ENCODE measurements around the gene HLF. TPM values are rescaled to one million over a fixed set of nuclear protein-coding genes. Genes with fewer than 3 reads are reported as not detected.

Gene HLF
- total RNA-seq, 1 experiment from 2014 or later = 3.2 TPM

- no peak overlapping the region for H3K4me3 ChIP-seq (ENCODE audit: low read depth, low read length, poor library complexity, severe bottlenecking)
- no peaks in the 10 kb centered on the region for H3K9me3 ChIP-seq (ENCODE audit: low read depth, low read length, poor library complexity, severe bottlenecking)
- TF ChIP-seq CTCF (conservative IDR thresholded peaks at IDR 0.05; ENCODE audit: low read depth, low read length) (no peak), EZH2 (IDR thresholded peaks at IDR 0.05; ENCODE audit: borderline replicate concordance, low read depth, low read length, poor library complexity, severe bottlenecking) (no peak)
- H3K27me3 ChIP-seq (replicated peaks; ENCODE audit: insufficient read depth, low read depth, low read length, poor library complexity) = no peaks in the 10 kb centered on the region
- CTCF ChIA-PET = interaction anchor here (0.7 kb wide), 1 partner anchor 243 kb away, joined by 4 read pairs; no protein-coding TSS in a partner anchor
- POLR2A ChIA-PET (ENCODE audit: low non-redundant PET) = no interaction called here
- H3K4me1 ChIP-seq (ENCODE audit: insufficient read depth, low read length, poor library complexity, severe bottlenecking) = peaks cover 6% of the 10 kb centered on the region
- no peaks in the 10 kb centered on the region for H3K36me3 ChIP-seq (ENCODE audit: insufficient read depth, low read length, poor library complexity, severe bottlenecking)
- intact Hi-C loops (cut with micrococcal nuclease; ENCODE audit: unreplicated experiment) = no loop called here
- H3K27ac ChIP-seq (ENCODE audit: low read depth, low read length, poor library complexity, severe bottlenecking) = no peak overlapping the region
- no peak for DNase-seq (ENCODE audit: low spot score)
- BruUV-seq (replicated peaks) = no TSS peak
Observed at GRCh38 chr17:55303701-55304145, 39.0 kb downstream of the HLF start.

GRCh38 chr17:55304171-55304859 is 39.6 kb downstream of the HLF start:
- Histone ChIP-seq H3K9me3 (ENCODE audit: low read depth, low read length, poor library complexity, severe bottlenecking) (no peaks in the 10 kb centered on the region), H3K4me3 (ENCODE audit: low read depth, low read length, poor library complexity, severe bottlenecking) (no peak overlapping the region), H3K36me3 (ENCODE audit: insufficient read depth, low read length, poor library complexity, severe bottlenecking) (no peaks in the 10 kb centered on the region), H3K27ac (ENCODE audit: low read depth, low read length, poor library complexity, severe bottlenecking) (no peak overlapping the region), H3K27me3 (replicated peaks; ENCODE audit: insufficient read depth, low read depth, low read length, poor library complexity) (no peaks in the 10 kb centered on the region), H3K4me1 (ENCODE audit: insufficient read depth, low read length, poor library complexity, severe bottlenecking) (peaks cover 6% of the 10 kb centered on the region)
- no peak for DNase-seq (ENCODE audit: low spot score)
- ChIA-PET POLR2A (ENCODE audit: low non-redundant PET) (no interaction called here), CTCF (interaction anchor here (0.7 kb wide), 1 partner anchor 244 kb away, joined by 4 read pairs; no protein-coding TSS in a partner anchor)
- no TSS peak for BruUV-seq (replicated peaks)
- intact Hi-C loops (cut with micrococcal nuclease; ENCODE audit: unreplicated experiment) = no loop called here
- no peak for TF ChIP-seq EZH2 (IDR thresholded peaks at IDR 0.05; ENCODE audit: borderline replicate concordance, low read depth, low read length, poor library complexity, severe bottlenecking)
- TF ChIP-seq CTCF (conservative IDR thresholded peaks at IDR 0.05; ENCODE audit: low read depth, low read length) = no peak

- POLR2A ChIA-PET (ENCODE audit: low non-redundant PET) = no interaction called here
- no TSS peak for BruUV-seq (replicated peaks)
Observed at GRCh38 chr17:55305321-55306087, 40.7 kb downstream of the HLF start.

More at GRCh38 chr17:55305321-55306087, 40.7 kb downstream of the HLF start:
- DNase-seq (ENCODE audit: low spot score) = no peak
- CTCF ChIA-PET = no interaction called here
- Histone ChIP-seq H3K27ac (ENCODE audit: low read depth, low read length, poor library complexity, severe bottlenecking) (no peak overlapping the region), H3K4me1 (ENCODE audit: insufficient read depth, low read length, poor library complexity, severe bottlenecking) (peaks cover under 1% of the 10 kb centered on the region), H3K9me3 (ENCODE audit: low read depth, low read length, poor library complexity, severe bottlenecking) (no peaks in the 10 kb centered on the region), H3K4me3 (ENCODE audit: low read depth, low read length, poor library complexity, severe bottlenecking) (no peak overlapping the region), H3K36me3 (ENCODE audit: insufficient read depth, low read length, poor library complexity, severe bottlenecking) (no peaks in the 10 kb centered on the region), H3K27me3 (replicated peaks; ENCODE audit: insufficient read depth, low read depth, low read length, poor library complexity) (no peaks in the 10 kb centered on the region)
- intact Hi-C loops (cut with micrococcal nuclease; ENCODE audit: unreplicated experiment) = no loop called here
- TF ChIP-seq CTCF (conservative IDR thresholded peaks at IDR 0.05; ENCODE audit: low read depth, low read length) = no peak
- TF ChIP-seq EZH2 (IDR thresholded peaks at IDR 0.05; ENCODE audit: borderline replicate concordance, low read depth, low read length, poor library complexity, severe bottlenecking) = no peak

All from A673 (cell line).